Measurements from ENCODE around the gene E2F4. TPM values are rescaled to one million over a fixed set of nuclear protein-coding genes. Genes with fewer than 3 reads are reported as not detected.

E2F4 gene
- total and polyA plus RNA-seq, 2 of the 13 experiments (the other 11 are each of a cell fraction or from before 2014, with no cell fraction given): 84.8 to 91.2 TPM

- TF ChIP-seq ZNF646 (CRISPR knock-in tag; IDR thresholded peaks at IDR 0.05) (no peak), HMGA1 (CRISPR knock-in tag; conservative IDR thresholded peaks at IDR 0.05) (no peak), NFIB (CRISPR knock-in tag; IDR thresholded peaks at IDR 0.05; ENCODE audit: borderline replicate concordance) (0 out of 2 replicates have a peak, but pooled peaks have one; percentile 14), SMAD9 (CRISPR knock-in tag; IDR thresholded peaks at IDR 0.05) (no peak), ETV6 (CRISPR knock-in tag; conservative IDR thresholded peaks at IDR 0.05) (no peak), ZNF678 (CRISPR knock-in tag; IDR thresholded peaks at IDR 0.05) (peak; percentile 62; the same call in 1 of the 2 replicates), FOXO1 (CRISPR knock-in tag; IDR thresholded peaks at IDR 0.05) (no peak), ZNF468 (CRISPR knock-in tag; IDR thresholded peaks at IDR 0.05) (no peak), ZNF780A (CRISPR knock-in tag; IDR thresholded peaks at IDR 0.05) (no peak), ZNF331 (CRISPR knock-in tag; IDR thresholded peaks at IDR 0.05) (no peak), GFI1 (CRISPR knock-in tag; IDR thresholded peaks at IDR 0.05; ENCODE audit: borderline replicate concordance) (no peak; the same call in 1 of the 2 replicates), LRRFIP1 (CRISPR knock-in tag; conservative IDR thresholded peaks at IDR 0.05) (no peak), RBM22 (optimal IDR thresholded peaks at IDR 0.05; ENCODE audit: low read length) (no peak), NR2F1 (CRISPR knock-in tag; IDR thresholded peaks at IDR 0.05) (no peak), ZNF138 (CRISPR knock-in tag; IDR thresholded peaks at IDR 0.05; ENCODE audit: low read depth) (no peak), REPIN1 (CRISPR knock-in tag; IDR thresholded peaks at IDR 0.05; ENCODE audit: borderline replicate concordance, low read depth) (no peak), POLR2AphosphoS2 (IDR thresholded peaks at IDR 0.05; ENCODE audit: low read depth, low read length) (no peak), ZNF605 (CRISPR knock-in tag; IDR thresholded peaks at IDR 0.05) (0 out of 2 replicates have a peak, but pooled peaks have one; percentile 14), ZSCAN20 (CRISPR knock-in tag; IDR thresholded peaks at IDR 0.05; ENCODE audit: borderline replicate concordance) (no peak), FOXA1 (IDR thresholded peaks at IDR 0.05) (no peak), FOXA1 (CRISPR knock-in tag; IDR thresholded peaks at IDR 0.05) (peak; percentile 42; the same call in 1 of the 2 replicates), CBFB (CRISPR knock-in tag; IDR thresholded peaks at IDR 0.05) (no peak), NR2C2 (CRISPR knock-in tag; IDR thresholded peaks at IDR 0.05; ENCODE audit: borderline replicate concordance) (no peak)
Observed at GRCh38 chr16:67170949-67171649, 20.9 kb upstream of the E2F4 start (continued).
